HUES6 (cell line): Measurements from ENCODE around the gene KLHL30.
A peak's percentile ranks its signal among the peaks of the same experiment; 100 is the strongest.

ENCODE experiments used
- H3K27ac ChIP-seq: 2 replicates; pipeline ENCODE4 v1.7.0; 2013; ENCODE audit warnings: low read depth, mild to moderate bottlenecking, low read length, inconsistent platforms
- H3K27me3 ChIP-seq: 2 replicates; pipeline ENCODE4 v1.6.1; 2013; ENCODE audit warnings: low read length; ENCODE audit not compliant: control insufficient read depth, insufficient read depth
- H3K36me3 ChIP-seq: 2 replicates; pipeline ENCODE4 v1.6.1; 2013; ENCODE audit warnings: low read length; ENCODE audit not compliant: control insufficient read depth, insufficient read depth
- H3K4me1 ChIP-seq: 2 replicates; pipeline ENCODE4 v1.6.1; 2013; ENCODE audit warnings: low read length; ENCODE audit not compliant: control insufficient read depth, insufficient read depth
- H3K4me3 ChIP-seq: 2 replicates; pipeline ENCODE4 v1.5.1; 2013; ENCODE audit warnings: low read depth, low read length
- H3K9ac ChIP-seq: one replicate; pipeline ENCODE4 v1.6.1; 2013; ENCODE audit warnings: mild to moderate bottlenecking, low read length
- H3K9me3 ChIP-seq: 2 replicates; pipeline ENCODE4 v1.6.1; 2013; ENCODE audit warnings: low read depth, low read length; ENCODE audit not compliant: control insufficient read depth, insufficient read depth

Gene KLHL30

DNA sequence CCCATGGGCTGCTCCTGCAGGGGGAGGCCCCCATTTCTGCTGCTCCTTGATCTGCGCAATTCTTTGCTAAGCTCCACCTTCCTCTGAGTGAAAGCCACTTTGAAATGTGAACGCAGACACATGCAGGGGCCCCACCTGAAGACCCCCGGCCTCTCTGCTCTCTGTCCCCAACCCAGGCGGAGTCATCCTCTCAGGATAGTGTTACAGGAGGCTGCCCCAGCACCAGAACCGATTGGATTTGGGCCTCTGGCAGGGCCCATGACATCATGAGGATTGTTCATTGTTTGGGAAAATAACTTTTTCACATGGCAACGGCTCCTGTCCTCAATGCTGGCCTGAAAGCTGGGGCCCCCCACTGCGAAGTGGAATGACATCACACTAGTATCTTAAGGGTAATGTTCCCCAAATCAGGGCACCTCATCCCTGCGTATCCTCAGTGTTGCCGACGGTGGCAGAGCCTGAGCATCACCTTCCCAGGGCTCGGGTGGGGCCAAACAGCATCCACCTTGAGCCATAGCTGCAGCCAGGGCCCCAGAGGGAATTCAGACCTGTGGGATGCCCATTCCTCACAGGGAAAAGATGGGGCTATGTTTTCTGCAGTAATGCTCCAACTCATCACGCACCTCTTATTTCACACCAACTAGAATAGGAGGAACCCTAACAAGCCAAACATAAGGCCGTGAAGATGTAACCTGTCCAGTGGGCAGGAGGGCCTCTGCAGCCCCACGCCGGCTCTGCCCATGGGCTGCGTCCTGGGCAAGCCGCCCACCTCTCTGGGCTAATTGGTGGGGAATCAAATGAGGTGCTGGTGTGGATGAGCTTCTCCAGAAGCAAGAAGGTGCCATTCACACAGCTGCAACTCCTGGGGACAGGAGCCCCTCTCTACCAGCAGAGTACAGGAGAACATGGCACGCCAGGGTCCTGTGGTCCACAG, 17.6 kb downstream of the KLHL30 start:
- Histone ChIP-seq H3K4me3 (no peak overlapping the region), H3K27ac (no peak overlapping the region), H3K4me1 (peaks cover 20% of the 10 kb centered on the region), H3K9ac (no peak overlapping the region), H3K27me3 (peaks cover 27% of the 10 kb centered on the region), H3K36me3 (no peaks in the 10 kb centered on the region), H3K9me3 (no peaks in the 10 kb centered on the region)

DNA sequence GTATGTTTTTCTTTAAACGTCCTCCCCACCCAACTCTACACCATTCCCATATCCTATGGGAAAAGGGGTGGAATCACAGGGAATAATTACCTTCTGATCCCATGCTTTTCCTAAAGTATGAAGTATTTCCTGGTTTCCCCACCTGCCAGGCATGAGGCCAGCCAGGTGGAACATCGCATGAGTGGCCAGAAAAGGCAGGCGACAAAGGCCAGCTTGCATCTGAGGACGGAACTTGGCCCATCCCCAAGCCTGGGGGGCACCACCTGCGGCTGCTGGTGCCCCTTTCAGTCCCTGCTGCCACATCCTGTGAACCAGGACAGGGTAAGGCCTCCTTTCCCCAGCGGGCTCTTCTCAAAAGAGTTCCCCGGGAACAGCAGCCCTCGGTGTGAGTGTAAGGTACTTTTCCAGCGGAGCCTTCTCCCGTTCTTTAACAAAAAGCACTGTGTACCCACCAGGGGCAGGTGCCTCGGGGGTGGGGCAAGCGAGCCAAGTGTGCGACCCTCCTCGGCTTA, 19.1 kb downstream of the KLHL30 start:
- H3K4me3 ChIP-seq, result no peak overlapping the region
- H3K9ac ChIP-seq, result no peak overlapping the region

DNA sequence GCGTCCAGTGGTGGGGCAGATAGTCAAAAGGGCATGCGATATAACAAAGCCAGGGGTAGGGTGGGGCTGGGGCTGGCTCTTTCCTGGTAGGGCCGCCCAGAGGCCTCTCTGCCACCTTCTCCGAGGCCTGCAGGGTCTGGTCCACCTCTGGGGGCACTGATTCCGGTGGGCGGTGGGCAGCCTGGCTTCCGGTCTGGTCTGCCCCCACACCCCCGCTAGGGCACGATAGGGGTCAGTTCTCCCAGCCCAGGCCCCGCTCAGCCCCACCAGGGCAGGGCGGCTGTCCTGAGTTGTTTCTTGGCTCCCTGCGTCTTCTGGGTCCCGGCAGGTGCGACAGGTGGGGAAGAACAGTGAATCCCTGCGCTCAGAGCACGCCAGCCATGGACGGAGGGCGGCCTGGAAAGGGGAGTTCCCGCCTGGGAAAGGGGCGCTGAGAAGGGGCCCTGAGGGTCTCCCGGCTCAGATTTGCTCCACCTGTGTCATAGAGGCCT, 19.6 kb downstream of the KLHL30 start:
- H3K4me1 ChIP-seq, result peaks cover 9% of the 10 kb centered on the region
- no peak overlapping the region for H3K27ac ChIP-seq
- peak overlapping the region; percentile 66 for H3K4me3 ChIP-seq
- H3K9me3 ChIP-seq, result no peaks in the 10 kb centered on the region
- H3K36me3 ChIP-seq, result no peaks in the 10 kb centered on the region
- H3K9ac ChIP-seq, result no peak overlapping the region
- peaks cover 47% of the 10 kb centered on the region for H3K27me3 ChIP-seq

More for the DNA sequence above, 19.1 kb downstream of the KLHL30 start:
- Histone ChIP-seq H3K9me3 (no peaks in the 10 kb centered on the region), H3K27me3 (peaks cover 42% of the 10 kb centered on the region), H3K4me1 (peaks cover 9% of the 10 kb centered on the region), H3K27ac (no peak overlapping the region), H3K36me3 (no peaks in the 10 kb centered on the region)

DNA sequence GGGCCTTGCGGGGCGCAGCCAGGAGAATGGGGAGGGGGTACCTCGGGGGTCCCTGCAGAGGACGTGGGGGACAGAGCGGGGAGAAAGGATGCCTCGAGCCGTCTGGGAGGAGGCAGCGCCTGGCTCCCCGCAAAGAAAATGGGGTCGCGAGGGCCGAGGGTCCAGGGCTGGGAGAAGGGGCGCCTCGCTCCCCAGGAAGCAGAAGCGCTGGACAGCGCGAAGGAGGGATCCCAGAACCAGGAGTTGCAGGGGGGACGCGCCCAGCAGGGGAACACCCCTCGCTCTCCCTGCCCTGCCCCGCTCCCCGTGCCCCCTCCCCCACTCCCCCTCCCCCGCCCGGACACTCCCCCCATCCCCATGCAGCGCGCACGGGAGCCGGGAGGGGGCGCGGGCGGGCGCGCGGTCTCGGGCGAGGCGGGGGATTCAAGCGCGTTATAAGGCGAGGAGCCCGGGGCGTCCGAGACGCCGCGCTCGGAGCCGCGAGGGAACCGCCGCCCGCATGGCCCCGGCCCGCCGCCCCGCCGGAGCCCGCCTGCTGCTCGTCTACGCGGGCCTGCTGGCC, 20.1 kb downstream of the KLHL30 start, which contains the start of gene ERFE:
ERFE (plus strand) TSS at position 462 of the 562 bp plus-strand sequence; CDS start at position 500, 38 bp downstream.
- no peaks in the 10 kb centered on the region for H3K36me3 ChIP-seq
- peak within 1 kb of the TSS; percentile 66 for H3K4me3 ChIP-seq
- no peaks in the 10 kb centered on the region for H3K9me3 ChIP-seq
- H3K9ac ChIP-seq, result no peak within 1 kb of the TSS
- no peak within 1 kb of the TSS for H3K27ac ChIP-seq
- H3K4me1 ChIP-seq, result peaks cover 9% of the 10 kb centered on the region
- peaks cover 52% of the 10 kb centered on the region for H3K27me3 ChIP-seq

DNA sequence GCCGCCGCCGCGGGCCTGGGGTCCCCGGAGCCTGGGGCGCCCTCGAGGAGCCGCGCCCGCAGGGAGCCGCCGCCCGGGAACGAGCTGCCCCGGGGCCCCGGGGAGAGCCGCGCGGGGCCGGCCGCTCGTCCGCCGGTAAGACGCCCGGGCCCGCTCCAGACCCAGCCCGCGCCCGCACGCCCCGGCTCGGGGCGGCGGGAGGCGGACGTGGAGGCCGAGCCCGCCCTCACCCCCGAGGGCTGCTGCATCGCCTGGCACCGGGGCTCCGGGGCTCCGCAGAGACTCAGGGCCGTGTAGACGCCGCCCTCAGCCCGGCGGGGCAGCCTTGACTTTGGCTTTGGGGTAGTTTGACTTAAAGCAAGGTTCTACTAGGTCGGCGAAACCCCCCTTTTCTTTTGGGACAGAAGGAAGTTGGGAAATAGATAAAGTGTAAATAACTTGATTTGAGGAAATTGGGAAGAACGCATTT, 20.6 kb downstream of the KLHL30 start:
- no peaks in the 10 kb centered on the region for H3K9me3 ChIP-seq

DNA sequence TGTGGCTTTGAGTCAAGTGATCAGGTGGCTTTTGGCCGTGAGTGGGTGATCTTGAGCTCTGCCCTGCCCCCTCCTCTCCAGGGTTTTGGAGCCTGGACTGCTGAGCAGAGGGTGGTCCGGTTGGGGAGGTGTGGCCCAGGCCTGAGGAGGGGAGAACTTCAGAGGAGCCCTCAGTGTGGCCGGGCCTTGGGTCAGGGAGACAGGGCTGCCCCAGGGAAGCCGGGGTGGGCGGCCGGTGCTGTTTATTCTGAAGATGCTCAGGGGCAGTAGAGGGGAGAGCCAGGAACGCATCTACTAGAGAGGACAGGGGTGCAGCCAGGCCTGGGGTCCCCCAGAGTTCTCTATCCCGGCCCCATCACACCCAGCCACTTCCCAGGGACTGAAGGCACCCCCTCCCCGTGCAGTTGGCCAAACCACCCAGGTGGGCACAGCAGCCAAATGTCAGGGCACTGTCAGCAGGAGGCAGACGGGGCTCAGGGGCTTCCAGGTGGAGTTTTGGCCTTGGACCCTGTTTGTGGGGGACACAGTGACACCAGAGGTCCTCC, 21.3 kb downstream of the KLHL30 start:
- Histone ChIP-seq H3K36me3 (no peaks in the 10 kb centered on the region), H3K27me3 (peaks cover 63% of the 10 kb centered on the region), H3K4me3 (peak overlapping the region; percentile 60), H3K4me1 (peaks cover 9% of the 10 kb centered on the region), H3K9me3 (no peaks in the 10 kb centered on the region), H3K27ac (no peak overlapping the region), H3K9ac (no peak overlapping the region)

More for the DNA sequence above, 20.6 kb downstream of the KLHL30 start:
- Histone ChIP-seq H3K27ac (no peak overlapping the region), H3K36me3 (no peaks in the 10 kb centered on the region), H3K4me3 (peak overlapping the region; percentile 60), H3K27me3 (peaks cover 57% of the 10 kb centered on the region), H3K4me1 (peaks cover 9% of the 10 kb centered on the region), H3K9ac (no peak overlapping the region)

DNA sequence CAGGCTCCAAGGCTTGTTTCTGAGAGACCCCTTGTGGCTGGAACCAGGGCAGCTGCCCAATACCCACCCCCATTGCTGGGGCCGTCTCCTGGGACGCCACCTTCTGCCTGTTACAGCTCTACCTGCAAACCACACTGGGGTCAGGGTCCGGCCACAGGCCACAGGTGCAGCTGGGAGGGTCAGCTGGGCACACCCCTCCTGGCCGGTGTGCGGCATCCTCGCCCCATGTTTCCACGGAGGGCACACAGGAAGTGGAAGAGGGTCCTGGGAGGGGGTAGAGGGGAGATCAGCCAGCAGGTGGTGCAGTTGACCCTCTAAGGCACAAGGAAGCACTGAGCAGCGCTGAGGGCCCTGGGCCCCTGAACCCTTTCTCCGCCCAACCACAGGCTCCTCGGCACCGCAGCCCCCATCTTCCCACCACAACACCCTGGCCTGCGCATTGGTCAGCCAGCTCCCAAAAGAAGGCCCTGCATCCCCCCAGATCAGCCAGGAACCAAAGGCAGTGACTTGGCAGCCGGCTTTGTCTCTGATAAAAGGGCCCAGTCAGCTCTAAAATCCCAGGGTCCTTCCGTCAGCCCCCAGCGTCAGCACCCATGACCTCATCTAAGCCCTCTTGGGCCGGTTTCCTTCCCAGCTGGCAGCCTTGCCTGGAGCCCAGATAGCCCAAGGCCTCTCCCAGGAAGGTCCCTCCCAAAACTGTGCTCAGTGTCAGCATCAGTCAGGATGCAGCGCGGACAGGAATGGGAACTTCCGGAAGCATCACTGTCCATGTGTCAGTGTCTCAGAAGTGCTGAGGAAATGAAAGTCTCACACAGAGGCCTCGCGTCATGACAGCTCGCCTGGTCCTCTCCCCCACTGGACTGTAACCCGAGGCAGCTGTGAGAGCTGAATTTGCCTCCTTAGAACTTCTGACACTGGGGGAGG, 22.0 kb downstream of the KLHL30 start:
- H3K9ac ChIP-seq, result no peak overlapping the region
- peaks cover 70% of the 10 kb centered on the region for H3K27me3 ChIP-seq
- no peak overlapping the region for H3K27ac ChIP-seq
- H3K4me1 ChIP-seq, result peaks cover 9% of the 10 kb centered on the region
- no peaks in the 10 kb centered on the region for H3K9me3 ChIP-seq
- no peak overlapping the region for H3K4me3 ChIP-seq
- H3K36me3 ChIP-seq, result no peaks in the 10 kb centered on the region

DNA sequence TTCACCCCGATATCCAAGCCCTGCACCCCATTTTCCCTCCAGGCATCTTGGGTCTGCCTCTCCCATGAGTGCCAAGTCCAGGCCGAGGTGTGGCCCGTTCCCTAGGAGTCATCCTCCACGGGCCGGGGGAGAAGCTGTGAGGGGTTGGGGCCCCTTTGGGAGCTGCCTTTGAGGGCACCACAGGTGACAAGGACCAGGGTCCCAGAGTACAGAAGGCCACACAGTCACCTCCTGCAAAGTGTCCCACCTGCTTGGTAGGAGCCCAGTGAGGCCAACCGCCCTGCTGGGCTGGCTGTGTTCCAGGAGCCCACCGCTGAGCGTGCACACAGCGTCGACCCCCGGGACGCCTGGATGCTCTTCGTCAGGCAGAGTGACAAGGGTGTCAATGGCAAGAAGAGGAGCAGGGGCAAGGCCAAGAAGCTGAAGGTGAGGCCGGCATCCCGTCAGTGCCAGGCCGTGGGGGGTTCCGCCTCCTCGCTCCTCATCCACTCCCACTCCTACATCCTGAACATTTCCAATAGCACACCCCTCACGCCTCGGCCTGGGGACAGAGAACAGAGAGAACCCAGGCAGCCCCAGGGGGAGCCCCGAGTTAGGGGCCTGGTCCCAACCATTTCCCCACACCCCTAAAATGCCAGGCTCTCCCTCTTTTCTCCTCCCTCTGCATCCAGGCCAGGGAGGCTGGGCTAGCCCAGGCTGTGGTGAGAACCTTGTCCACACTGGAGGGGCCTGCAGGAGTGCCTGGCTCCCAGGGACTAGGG, 23.0 kb downstream of the KLHL30 start:
- Histone ChIP-seq H3K36me3 (no peaks in the 10 kb centered on the region), H3K4me1 (peaks cover 9% of the 10 kb centered on the region), H3K27me3 (peaks cover 75% of the 10 kb centered on the region), H3K4me3 (no peak overlapping the region), H3K9ac (no peak overlapping the region), H3K9me3 (no peaks in the 10 kb centered on the region), H3K27ac (no peak overlapping the region)

DNA sequence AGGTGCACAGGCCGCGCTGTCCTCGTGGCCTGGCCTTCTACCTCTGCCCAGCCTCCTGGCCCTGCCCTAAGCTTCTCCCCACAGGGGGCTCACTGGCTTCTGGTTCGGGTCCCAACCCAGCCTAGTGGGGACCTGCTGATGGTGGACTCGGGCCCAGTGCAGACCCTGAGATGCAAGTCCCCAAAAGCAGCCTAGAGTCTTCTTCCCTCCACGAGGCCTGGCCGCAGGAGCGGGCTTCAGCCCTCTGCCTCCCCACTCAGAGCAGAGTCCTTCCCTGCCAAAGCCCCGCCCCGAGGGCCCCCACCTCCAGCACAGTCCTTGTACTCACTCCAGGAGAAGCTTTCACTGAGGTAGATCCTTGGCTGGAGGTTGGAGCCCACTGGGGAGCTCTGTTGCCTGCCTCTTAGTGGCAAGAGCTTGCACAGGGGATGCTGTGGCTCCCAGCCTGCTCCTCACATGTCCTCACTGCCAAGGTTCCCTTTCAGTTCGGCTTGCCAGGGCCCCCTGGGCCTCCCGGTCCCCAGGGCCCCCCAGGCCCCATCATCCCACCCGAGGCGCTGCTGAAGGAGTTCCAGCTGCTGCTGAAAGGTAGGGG, 23.9 kb downstream of the KLHL30 start:
- Histone ChIP-seq H3K27ac (no peak overlapping the region), H3K36me3 (no peaks in the 10 kb centered on the region), H3K9me3 (no peaks in the 10 kb centered on the region), H3K4me3 (no peak overlapping the region), H3K27me3 (peaks cover 75% of the 10 kb centered on the region), H3K9ac (no peak overlapping the region), H3K4me1 (peaks cover 9% of the 10 kb centered on the region)
